HG03196 (cell line): ENCODE measurements around the gene RASGRP1.

Experiments used
- ATAC-seq: cut with Tn5 transposase; IDR thresholded peaks from one replicate; pipeline ENCODE4 v1.9.1; 2021; ENCODE audit not compliant: unreplicated experiment

The RASGRP1 gene

GRCh38 chr15:38576261-38576660, 11.6 kb upstream of the RASGRP1 start:
- no peak for ATAC-seq

GRCh38 chr15:38565287-38565670, 665 bp upstream of the RASGRP1 start:
- no peak for ATAC-seq

- peak; percentile 67 for ATAC-seq
Measured at GRCh38 chr15:38563723-38564519, 693 bp downstream of the RASGRP1 start.

- no peak for ATAC-seq
Measured at GRCh38 chr15:38562278-38562677, 2.3 kb downstream of the RASGRP1 start.

DNA sequence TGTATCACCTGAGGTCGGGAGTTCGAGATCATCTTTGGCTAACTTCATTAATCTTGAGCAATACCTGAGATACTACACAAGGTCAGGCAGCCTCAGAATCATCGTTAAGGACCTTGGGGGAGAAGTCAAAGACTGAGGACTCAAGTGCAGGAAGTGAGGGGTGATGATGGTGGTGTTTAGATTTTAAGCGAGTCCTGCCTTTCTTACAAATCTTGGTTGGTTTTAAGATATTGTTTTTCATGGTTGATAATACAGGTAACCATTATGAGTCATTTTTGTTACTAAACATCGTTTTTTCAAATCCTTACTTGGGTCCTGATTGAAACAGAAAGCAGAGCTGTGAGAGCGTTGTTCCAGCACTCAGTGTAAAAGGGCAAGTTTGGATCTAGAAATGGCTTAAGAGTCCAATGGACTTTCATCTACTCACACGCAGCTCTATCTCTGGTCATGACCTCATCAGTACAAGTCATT, 4.1 kb downstream of the RASGRP1 start:
- no peak for ATAC-seq

DNA sequence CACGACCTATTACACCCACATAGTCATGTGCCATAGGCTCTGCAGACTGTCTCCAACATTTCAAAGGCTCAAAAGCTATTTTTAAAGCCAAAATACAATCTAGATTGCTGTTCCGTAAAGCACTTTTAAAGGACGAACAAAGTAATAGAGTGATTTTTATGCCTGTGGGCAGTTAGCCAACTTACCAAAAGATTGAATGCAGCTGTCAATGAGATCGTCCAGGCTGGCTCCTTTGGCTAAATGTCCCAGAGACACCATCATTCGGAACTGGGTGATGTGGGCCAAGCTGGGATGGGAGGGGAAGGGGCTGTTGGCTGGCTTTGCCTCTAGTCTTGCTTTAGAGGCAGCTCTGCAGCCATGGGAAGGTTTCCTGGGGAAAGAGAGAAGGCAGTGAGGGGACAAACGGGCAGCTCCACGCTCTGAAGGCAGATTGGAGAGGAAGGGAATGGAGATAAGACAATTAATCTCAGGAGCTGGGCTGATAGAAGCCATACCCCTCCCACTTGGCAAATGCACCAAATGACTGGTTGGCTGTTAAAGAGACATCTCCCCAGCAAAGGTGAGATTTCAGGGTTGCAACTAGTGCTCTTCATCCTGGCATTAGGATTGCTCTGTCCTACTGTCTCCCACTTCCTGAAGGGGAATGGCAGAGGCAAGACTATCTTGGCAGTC, 4.8 kb downstream of the RASGRP1 start:
- ATAC-seq, result no peak

DNA sequence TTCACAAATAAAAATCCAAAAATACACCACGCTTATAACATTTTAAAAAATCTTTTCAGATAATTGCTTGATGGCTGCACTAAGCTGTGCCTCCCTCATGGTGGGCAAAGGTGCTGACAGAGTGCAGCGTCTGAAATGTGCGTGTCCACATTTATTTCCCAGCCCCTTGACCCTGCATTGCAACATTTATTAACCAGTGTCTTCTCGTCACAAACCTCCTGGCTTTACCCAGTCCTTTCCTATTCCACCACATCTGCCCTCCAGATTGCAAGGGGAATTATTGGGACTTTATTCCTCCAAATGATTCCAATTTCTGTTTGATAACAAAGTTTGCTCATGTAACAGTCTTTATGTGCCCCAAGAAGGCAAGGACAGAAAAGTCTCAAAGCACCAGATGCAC, 5.5 kb downstream of the RASGRP1 start:
- ATAC-seq, result no peak

DNA sequence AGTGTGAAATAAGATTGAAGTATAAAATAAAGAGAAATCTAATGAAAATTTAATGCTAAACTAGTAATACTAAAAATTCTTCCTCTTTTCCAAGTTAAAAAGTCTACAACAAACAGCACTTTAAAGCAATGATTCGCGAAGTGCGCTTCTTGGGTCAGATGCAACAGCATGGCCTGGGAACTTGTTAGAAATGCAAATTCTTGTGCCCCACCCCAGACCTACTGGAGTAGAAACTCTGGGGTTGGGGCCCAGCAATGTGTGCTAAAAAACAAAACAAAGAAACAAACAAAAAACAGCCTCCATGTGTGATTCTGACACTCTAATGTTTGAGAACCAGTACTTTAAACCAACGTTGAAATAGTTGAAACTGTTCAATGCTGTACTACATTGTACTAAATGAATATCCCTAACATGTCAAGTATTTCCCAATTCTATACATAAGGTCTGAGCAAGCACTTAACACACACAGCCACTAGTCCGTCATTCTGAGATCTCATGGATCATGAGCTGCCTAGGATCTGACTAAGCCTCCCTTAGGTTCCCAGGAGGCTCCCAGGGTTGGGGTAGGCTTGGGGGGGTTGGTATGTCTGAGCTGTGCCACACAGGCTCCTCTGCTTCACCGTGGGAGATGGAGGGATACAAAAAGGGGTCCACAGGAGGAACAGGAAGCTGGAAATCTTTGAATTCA, 6.1 kb downstream of the RASGRP1 start:
- no peak for ATAC-seq

- ATAC-seq, result no peak
Measured at GRCh38 chr15:38557921-38558320, 6.7 kb downstream of the RASGRP1 start.

DNA sequence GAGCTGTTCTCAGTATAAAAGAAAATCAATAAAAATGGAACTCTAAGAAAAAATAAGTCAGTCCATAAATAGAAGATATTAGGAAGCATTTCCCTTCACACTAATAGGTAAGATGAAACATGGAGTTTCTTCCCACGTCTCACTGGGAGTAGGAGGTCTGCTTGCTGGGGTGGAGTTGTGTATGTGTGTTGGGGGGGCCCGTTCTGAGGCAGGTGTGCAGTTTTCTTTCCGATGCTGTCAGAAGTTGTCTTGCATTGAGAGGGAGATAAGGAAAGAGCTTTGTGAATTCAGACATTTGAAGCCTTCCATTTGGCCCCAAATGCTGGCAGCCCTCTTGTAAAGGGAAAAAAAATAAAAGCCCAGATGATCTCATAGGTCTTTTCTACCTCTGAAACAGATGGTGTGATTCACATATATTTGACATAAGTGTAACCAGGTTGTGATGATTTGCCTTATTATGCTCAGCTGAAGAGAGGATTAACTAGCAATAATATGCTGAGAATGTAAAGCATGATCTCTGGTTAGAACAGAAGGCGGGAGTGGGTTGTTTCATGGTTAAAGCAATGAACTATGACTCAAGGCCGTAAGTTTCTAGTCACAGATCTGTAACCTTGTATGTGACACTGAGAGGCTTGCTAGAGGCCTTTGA, 8.8 kb downstream of the RASGRP1 start:
- no peak for ATAC-seq

- ATAC-seq, result peak; percentile 57
Measured at GRCh38 chr15:38554354-38554753, 10.3 kb downstream of the RASGRP1 start.

GRCh38 chr15:38553071-38553470, 11.5 kb downstream of the RASGRP1 start:
- no peak for ATAC-seq

DNA sequence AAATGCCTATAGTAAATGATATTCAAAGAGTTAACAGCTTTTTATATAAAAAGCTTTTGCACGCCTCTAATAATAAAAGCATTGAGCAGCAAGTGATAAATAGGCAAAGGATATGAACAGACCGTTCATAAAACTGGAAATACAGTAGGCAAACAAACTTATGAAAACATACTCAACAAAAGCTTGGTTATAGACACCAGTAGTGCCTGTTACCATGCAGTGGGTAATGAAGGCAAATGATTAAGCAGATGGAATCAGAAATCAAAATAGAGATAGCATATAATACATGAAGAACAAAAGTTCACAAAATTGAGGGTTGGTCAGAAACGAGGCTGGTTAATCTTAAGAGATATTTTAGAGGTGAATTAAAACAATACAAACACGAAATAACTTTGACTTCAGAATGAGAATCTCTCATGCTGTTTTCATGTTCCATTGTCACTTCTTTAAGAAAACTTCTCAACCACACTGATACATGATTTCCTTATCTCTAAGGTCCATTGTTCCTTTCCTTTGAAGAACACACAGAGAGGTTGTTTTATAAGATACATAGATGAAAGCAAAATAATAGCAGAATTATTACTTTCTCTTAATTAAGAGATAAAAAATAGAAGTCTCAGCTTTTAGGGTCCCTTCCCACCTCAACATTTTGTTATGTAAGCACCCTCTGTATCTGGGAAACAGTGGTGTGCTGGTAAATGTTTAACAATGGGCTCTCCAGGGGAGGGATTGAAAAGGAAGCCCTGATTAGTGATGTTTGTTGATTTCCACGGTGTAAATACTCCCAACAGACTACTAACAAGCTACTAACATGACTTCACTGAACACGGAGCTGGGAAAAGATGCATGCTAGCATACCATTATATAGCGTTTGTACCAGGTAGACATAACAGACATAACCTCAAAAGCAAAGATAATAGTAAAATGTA, 12.6 kb downstream of the RASGRP1 start:
- no peak for ATAC-seq

DNA sequence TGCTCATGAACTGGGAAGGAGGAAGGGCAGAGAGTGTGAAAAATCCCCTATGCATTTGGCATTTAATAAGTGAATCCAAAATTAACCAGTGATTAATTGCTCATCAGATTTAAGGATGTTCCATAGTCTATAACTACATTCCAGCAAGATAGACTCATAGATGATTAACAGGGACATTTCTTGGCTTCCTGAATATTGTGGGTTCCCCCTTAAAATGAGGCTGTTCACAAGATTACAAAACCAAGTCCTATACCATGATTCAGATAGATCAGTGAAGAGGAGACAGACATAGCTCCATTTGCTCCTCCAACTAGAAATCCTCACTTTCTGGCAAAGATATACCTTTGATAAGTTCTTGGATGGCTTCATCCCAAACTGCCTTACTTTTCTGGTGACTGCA, 15.4 kb downstream of the RASGRP1 start:
- no peak for ATAC-seq

DNA sequence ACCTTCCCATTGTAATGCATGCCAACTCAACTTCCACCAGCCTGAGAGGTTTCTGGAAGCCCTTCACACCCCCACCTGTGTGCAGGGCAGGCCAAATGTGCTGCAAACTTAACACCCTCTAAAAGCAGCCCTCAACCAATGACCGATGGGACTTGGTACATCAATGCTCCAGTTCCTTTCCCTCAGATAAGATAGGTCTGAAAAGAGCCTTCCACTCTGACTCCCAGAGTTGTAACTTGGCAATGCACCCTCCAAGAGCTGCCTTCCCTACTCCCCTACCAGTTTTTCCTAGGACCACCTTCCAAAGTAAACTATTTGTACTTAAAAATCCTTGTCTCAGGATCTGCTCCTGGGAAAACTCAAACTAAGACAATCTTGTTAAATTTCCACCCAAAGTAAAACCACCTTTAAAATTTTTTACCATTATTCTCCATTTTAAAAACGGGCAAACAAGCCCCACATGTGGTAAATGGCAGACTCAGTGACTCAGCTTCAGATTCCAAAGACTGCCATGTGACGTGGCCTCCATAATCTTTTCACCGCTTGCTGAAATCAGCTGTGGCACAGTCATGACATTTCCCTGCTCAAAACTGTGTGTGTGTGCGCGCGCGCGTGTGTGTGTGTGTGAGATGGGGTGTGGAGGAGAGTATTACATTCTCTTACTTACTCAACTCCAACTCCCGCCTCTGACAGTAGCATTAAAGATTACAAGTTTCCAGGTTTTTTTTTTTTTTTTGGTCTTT, 17.2 kb downstream of the RASGRP1 start:
- ATAC-seq, result no peak

GRCh38 chr15:38545179-38545578, 19.4 kb downstream of the RASGRP1 start:
- ATAC-seq, result no peak

- ATAC-seq, result no peak
Measured at GRCh38 chr15:38541026-38541425, 23.6 kb downstream of the RASGRP1 start.

DNA sequence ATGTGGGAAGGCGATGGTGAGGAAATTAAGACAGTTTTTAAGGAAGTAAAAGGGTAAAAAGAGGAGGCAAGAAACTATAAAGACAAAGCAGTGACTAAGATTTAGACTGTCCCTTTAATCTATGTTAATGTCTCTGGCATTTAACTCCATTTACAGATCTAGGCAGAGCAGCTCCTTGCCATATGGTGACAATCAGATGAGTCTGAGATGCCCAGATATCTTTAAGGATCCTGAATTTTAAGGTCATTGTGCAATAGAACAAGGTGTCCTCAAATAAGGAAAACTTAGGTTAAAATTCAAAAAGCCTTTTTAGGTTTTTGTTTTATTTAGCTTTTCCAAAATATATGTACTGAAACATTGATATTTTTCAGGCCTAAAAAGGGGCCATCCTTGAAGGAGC, 24.1 kb downstream of the RASGRP1 start:
- ATAC-seq, result no peak

DNA sequence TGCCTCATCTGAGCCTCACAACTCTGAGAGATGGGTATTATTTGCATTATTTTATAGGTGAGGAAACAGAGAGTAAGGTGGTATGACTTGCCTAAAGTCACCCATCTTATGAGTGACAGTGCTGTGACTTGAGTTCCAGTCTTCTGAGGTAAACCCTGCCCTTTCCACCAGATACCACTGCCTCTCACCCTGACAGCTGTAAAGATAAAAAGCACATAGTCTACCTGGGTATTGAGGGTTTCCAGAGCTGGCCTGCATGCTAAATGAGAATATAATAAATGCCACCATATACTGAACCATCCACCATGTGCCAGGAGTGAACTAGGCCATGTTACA, 25.6 kb downstream of the RASGRP1 start:
- ATAC-seq, result no peak
